Liver (tissue), 9 donors: ENCODE measurements around the gene NELL1. TPM values are rescaled to one million over a fixed set of nuclear protein-coding genes. Genes with fewer than 3 reads are reported as not detected.

Source experiments
- DNase-seq: peaks from one replicate; pipeline ENCODE4 v3.0.0-alpha.2; 2017; ENCODE audit warnings: low spot score
- H3K27ac ChIP-seq, 2 donors: one replicate each; pipeline ENCODE4 v1.7.0; 2013; ENCODE audit warnings: inconsistent platforms in 2 of 2, low read length in 2 of 2, control low read depth in 1 of 2, low read depth in 1 of 2, mild to moderate bottlenecking in 1 of 2
- H3K27me3 ChIP-seq, 4 donors: one replicate each; pipeline versions ENCODE4 v1.6.1 to v1.7.0; 2013; ENCODE audit warnings: low read length in 3 of 4, inconsistent platforms in 1 of 4, mild to moderate bottlenecking in 1 of 4, moderate library complexity in 1 of 4; ENCODE audit not compliant: control insufficient read depth in 4 of 4, insufficient read depth in 4 of 4
- H3K36me3 ChIP-seq, 4 donors: one replicate each; pipeline versions ENCODE4 v1.6.1 to v1.7.0; 2013; ENCODE audit warnings: low read length in 3 of 4, mild to moderate bottlenecking in 3 of 4, low read depth in 1 of 4, moderate library complexity in 1 of 4; ENCODE audit not compliant: control insufficient read depth in 4 of 4, insufficient read depth in 3 of 4
- H3K4me1 ChIP-seq, 4 donors: one replicate each; pipeline versions ENCODE4 v1.6.1 to v1.7.0; 2013; ENCODE audit warnings: low read length in 3 of 4, mild to moderate bottlenecking in 3 of 4, moderate library complexity in 1 of 4; ENCODE audit not compliant: control insufficient read depth in 4 of 4, insufficient read depth in 4 of 4
- H3K4me3 ChIP-seq, 3 donors: one replicate each; pipeline versions ENCODE4 v1.6.1 to v1.7.0; 2013; ENCODE audit warnings: low read length in 3 of 3, control low read depth in 1 of 3, low read depth in 1 of 3, mild to moderate bottlenecking in 1 of 3
- H3K9ac ChIP-seq, 2 donors: one replicate each; pipeline ENCODE4 v1.7.0; 2013; ENCODE audit warnings: low read length in 2 of 2, mild to moderate bottlenecking in 2 of 2, moderate library complexity in 2 of 2, control low read depth in 1 of 2, low read depth in 1 of 2
- H3K9me3 ChIP-seq, 4 donors: one replicate each; pipeline versions ENCODE4 v1.6.1 to v1.7.0; 2013; ENCODE audit warnings: low read length in 3 of 4; ENCODE audit not compliant: control insufficient read depth in 4 of 4
- EGR1 ChIP-seq, 2 donors: IDR thresholded peaks; 2 replicates each; pipeline ENCODE4 v1.6.1; 2016 to 2018; ENCODE audit warnings: antibody characterized with exemption in 2 of 2, low read depth in 2 of 2
- FOXA2 ChIP-seq: IDR thresholded peaks from 2 replicates; pipeline ENCODE4 v1.6.1; 2016; ENCODE audit warnings: antibody characterized with exemption
- HNF4A ChIP-seq, 2 donors: conservative IDR thresholded peaks; 2 replicates each; pipeline ENCODE4 v1.6.1; 2016; ENCODE audit warnings: antibody characterized with exemption in 2 of 2, mild to moderate bottlenecking in 2 of 2
- HNF4G ChIP-seq: IDR thresholded peaks from 2 replicates; pipeline ENCODE4 v1.6.1; 2016; ENCODE audit warnings: antibody characterized with exemption
- RAD21 ChIP-seq, 2 donors: IDR thresholded peaks; 2 replicates each; pipeline ENCODE4 v1.6.1; 2016; ENCODE audit warnings: antibody characterized with exemption in 2 of 2, mild to moderate bottlenecking in 2 of 2
- TAF1 ChIP-seq: conservative IDR thresholded peaks from 2 replicates; pipeline ENCODE4 v1.6.1; 2016; ENCODE audit warnings: antibody characterized with exemption, mild to moderate bottlenecking
- WGBS: extraction: QIAGEN DNeasy Blood & Tissue Kit; methylation state at CpG from one replicate; pipeline ENCODE4 v1.1.7; 2013; 5-methylcytosine and 5-hydroxymethylcytosine counted together
- polyA plus RNA-seq, 2 donors: library from polyadenylated mRNA; stranded (reverse) in 1 of 2; unstranded in 1 of 2; fragments of 200-250 nt in 1 of 2; fragments of >200 nt in 1 of 2; fragmentation: Nextera tagmentation in 1 of 2; extraction: Ambion mirVana in 1 of 2; gene quantifications; one replicate each; pipeline versions ENCODE4 v1.2.1 to v1.2.3, GENCODE V29; 2013 to 2015
- total RNA-seq, 2 donors: library from RNA; depleted of rRNA; stranded (reverse); fragments of >200 nt; gene quantifications; one replicate each; pipeline ENCODE4 v1.2.3, GENCODE V29; 2014
- TF ChIP-seq, protein P1 (sequence below): fragments of 150-350 bp; IDR thresholded peaks from 2 replicates; pipeline ENCODE4 v1.5.1; 2017; ENCODE audit warnings: improper control_type of control experiment, low read depth, low read length; ENCODE audit not compliant: missing input control
- TF ChIP-seq, protein P2 (sequence below): IDR thresholded peaks from 2 replicates; pipeline ENCODE4 v1.6.1; 2016; ENCODE audit warnings: antibody characterized with exemption
- TF ChIP-seq, protein P3 (sequence below): IDR thresholded peaks from 2 replicates; pipeline ENCODE4 v1.6.1; 2016; ENCODE audit warnings: antibody characterized with exemption, mild to moderate bottlenecking
- TF ChIP-seq, protein P4 (sequence below): IDR thresholded peaks from 2 replicates; pipeline ENCODE4 v1.6.1; 2016; ENCODE audit warnings: antibody characterized with exemption
- donor health status: healthy.
- donor health status: healthy.
- donor health status: healthy.
- donor health status: healthy.
- donor health status: healthy.

The NELL1 gene
- total and polyA plus RNA-seq, 4 donors: not detected

DNA sequence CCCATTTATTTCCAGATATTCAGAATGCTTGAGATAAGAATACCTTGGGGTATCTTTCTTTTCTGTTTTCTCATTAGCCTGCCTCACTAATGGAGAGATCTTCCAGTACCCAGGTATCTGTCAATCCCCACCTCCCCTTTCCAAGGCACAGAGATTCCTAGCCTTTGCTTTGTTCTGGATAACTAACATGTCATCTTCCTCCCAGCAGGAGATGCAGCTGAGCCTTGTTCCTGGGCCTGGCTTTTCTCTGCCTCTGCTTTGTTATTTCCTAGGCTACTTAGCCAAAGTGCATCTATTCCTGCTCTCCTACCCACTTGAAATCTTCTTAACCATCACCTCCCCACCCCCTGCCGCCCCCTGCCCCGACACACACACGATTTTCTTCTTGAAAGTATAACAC is 297.1 kb downstream of the NELL1 start (continued):
- TF ChIP-seq, protein P1, sequence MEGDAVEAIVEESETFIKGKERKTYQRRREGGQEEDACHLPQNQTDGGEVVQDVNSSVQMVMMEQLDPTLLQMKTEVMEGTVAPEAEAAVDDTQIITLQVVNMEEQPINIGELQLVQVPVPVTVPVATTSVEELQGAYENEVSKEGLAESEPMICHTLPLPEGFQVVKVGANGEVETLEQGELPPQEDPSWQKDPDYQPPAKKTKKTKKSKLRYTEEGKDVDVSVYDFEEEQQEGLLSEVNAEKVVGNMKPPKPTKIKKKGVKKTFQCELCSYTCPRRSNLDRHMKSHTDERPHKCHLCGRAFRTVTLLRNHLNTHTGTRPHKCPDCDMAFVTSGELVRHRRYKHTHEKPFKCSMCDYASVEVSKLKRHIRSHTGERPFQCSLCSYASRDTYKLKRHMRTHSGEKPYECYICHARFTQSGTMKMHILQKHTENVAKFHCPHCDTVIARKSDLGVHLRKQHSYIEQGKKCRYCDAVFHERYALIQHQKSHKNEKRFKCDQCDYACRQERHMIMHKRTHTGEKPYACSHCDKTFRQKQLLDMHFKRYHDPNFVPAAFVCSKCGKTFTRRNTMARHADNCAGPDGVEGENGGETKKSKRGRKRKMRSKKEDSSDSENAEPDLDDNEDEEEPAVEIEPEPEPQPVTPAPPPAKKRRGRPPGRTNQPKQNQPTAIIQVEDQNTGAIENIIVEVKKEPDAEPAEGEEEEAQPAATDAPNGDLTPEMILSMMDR: no peak
- TF ChIP-seq FOXA2: no peak
- TF ChIP-seq, protein P2, sequence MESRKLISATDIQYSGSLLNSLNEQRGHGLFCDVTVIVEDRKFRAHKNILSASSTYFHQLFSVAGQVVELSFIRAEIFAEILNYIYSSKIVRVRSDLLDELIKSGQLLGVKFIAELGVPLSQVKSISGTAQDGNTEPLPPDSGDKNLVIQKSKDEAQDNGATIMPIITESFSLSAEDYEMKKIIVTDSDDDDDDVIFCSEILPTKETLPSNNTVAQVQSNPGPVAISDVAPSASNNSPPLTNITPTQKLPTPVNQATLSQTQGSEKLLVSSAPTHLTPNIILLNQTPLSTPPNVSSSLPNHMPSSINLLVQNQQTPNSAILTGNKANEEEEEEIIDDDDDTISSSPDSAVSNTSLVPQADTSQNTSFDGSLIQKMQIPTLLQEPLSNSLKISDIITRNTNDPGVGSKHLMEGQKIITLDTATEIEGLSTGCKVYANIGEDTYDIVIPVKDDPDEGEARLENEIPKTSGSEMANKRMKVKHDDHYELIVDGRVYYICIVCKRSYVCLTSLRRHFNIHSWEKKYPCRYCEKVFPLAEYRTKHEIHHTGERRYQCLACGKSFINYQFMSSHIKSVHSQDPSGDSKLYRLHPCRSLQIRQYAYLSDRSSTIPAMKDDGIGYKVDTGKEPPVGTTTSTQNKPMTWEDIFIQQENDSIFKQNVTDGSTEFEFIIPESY: no peak

DNA sequence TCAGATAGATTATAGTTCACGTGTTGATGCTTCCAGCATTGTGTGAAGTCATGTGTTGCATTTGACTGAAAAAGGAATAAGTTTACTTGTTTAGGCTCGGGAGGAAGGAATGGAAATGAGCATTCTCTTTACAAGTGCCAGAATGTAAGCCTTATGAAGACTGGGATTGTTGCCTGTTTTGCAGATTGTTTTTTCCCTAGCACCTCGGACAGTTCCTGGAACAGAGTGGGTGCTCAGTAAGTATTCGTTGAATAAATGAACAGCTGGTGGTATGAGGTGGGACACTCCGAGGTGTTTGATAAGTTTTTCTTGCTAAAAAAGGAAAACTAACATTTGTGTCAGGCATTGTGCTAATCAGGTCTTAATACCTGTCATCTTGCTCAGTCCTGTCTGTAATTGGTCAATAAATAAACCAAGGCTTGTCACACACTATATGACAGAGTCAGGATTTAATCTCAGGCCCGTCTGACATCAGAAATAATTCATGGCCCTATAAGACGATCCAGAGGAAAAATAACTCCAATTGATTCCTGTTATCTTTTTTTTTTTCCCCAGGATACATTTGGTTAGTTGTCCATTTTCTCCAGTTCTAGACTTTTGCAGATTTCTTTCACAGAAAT is 304.7 kb downstream of the NELL1 start:
- H3K9me3 ChIP-seq: no peaks in the 10 kb centered on the region
- H3K4me3 ChIP-seq: no peak overlapping the region
- H3K36me3 ChIP-seq: no peaks in the 10 kb centered on the region
- no peak for DNase-seq
- no peaks in the 10 kb centered on the region for H3K4me1 ChIP-seq
- TF ChIP-seq, protein P3, sequence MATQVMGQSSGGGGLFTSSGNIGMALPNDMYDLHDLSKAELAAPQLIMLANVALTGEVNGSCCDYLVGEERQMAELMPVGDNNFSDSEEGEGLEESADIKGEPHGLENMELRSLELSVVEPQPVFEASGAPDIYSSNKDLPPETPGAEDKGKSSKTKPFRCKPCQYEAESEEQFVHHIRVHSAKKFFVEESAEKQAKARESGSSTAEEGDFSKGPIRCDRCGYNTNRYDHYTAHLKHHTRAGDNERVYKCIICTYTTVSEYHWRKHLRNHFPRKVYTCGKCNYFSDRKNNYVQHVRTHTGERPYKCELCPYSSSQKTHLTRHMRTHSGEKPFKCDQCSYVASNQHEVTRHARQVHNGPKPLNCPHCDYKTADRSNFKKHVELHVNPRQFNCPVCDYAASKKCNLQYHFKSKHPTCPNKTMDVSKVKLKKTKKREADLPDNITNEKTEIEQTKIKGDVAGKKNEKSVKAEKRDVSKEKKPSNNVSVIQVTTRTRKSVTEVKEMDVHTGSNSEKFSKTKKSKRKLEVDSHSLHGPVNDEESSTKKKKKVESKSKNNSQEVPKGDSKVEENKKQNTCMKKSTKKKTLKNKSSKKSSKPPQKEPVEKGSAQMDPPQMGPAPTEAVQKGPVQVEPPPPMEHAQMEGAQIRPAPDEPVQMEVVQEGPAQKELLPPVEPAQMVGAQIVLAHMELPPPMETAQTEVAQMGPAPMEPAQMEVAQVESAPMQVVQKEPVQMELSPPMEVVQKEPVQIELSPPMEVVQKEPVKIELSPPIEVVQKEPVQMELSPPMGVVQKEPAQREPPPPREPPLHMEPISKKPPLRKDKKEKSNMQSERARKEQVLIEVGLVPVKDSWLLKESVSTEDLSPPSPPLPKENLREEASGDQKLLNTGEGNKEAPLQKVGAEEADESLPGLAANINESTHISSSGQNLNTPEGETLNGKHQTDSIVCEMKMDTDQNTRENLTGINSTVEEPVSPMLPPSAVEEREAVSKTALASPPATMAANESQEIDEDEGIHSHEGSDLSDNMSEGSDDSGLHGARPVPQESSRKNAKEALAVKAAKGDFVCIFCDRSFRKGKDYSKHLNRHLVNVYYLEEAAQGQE: peak; percentile 29
- TF ChIP-seq, protein P1: no peak
- no peak for TF ChIP-seq RAD21 (IDR thresholded peaks at IDR 0.05)
- no peak for TF ChIP-seq HNF4G
- no peak for TF ChIP-seq HNF4A (conservative IDR thresholded peaks at IDR 0.05)
- TF ChIP-seq, protein P4, sequence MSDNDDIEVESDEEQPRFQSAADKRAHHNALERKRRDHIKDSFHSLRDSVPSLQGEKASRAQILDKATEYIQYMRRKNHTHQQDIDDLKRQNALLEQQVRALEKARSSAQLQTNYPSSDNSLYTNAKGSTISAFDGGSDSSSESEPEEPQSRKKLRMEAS: no peak
- no peak for TF ChIP-seq EGR1 (IDR thresholded peaks at IDR 0.05; ENCODE audit: low read depth in 2 of 2)
- TF ChIP-seq TAF1: no peak
- WGBS: 48% methylated on average over 7 of the region's 7 CpGs
- no peak overlapping the region for H3K27ac ChIP-seq
- H3K27me3 ChIP-seq: no peaks in the 10 kb centered on the region
- no peak overlapping the region for H3K9ac ChIP-seq
